HepG2 (cell line): ENCODE results near the gene AAMP. TPM values are rescaled to one million over a fixed set of nuclear protein-coding genes. Genes with fewer than 3 reads are reported as not detected.
A peak's percentile ranks its signal among the peaks of the same experiment; 100 is the strongest.

ENCODE experiments used
- CBX2 ChIP-seq, 2 experiments: fragments of 200-600 bp in 1 of 2; sonication (generic); formaldehyde crosslinking in 1 of 2; IDR thresholded peaks; 2 replicates each; pipeline versions ENCODE4 v1.7.0 to v1.8.1; 2018 to 2022; ENCODE audit warnings: low read depth in 2 of 2, low read length in 1 of 2, mild to moderate bottlenecking in 1 of 2, missing genetic modification reagents in 1 of 2
- E2F5 ChIP-seq: sonication (generic); formaldehyde crosslinking; conservative IDR thresholded peaks from 2 replicates; pipeline ENCODE4 v1.4.0; 2020; ENCODE audit warnings: missing genetic modification reagents
- HMGXB3 ChIP-seq: sonication (generic); formaldehyde crosslinking; IDR thresholded peaks from 2 replicates; pipeline ENCODE4 v1.4.0; 2020; ENCODE audit warnings: missing genetic modification reagents, borderline replicate concordance
- PAXIP1 ChIP-seq: sonication (generic); formaldehyde crosslinking; conservative IDR thresholded peaks from 2 replicates; pipeline ENCODE4 v1.4.0; 2020; ENCODE audit warnings: mild to moderate bottlenecking, missing genetic modification reagents, moderate library complexity
- SKIL ChIP-seq: sonication (generic); formaldehyde crosslinking; IDR thresholded peaks from 2 replicates; pipeline ENCODE4 v1.8.0; 2022; ENCODE audit warnings: missing genetic modification reagents, mild to moderate bottlenecking, moderate library complexity, borderline replicate concordance
- SMAD1 ChIP-seq: sonication (generic); formaldehyde crosslinking; IDR thresholded peaks from 2 replicates; pipeline ENCODE4 v1.4.0; 2020; ENCODE audit warnings: missing genetic modification reagents, low read depth, mild to moderate bottlenecking, borderline replicate concordance
- SNAPC4 ChIP-seq: sonication (generic); formaldehyde crosslinking; IDR thresholded peaks from 2 replicates; pipeline ENCODE4 v1.4.0; 2020; ENCODE audit warnings: mild to moderate bottlenecking, missing genetic modification reagents
- SPEN ChIP-seq: sonication (generic); formaldehyde crosslinking; IDR thresholded peaks from 2 replicates; pipeline ENCODE4 v1.5.1; 2020; ENCODE audit warnings: low read depth, mild to moderate bottlenecking, missing genetic modification reagents
- TEAD3 ChIP-seq: optimal IDR thresholded peaks from 2 replicates; pipeline ENCODE3; 2016; ENCODE audit warnings: borderline replicate concordance
- YEATS4 ChIP-seq: sonication (generic); formaldehyde crosslinking; IDR thresholded peaks from 2 replicates; pipeline ENCODE4 v1.4.0; 2020; ENCODE audit warnings: missing genetic modification reagents, borderline replicate concordance
- polyA plus RNA-seq, 8 experiments: library from polyadenylated mRNA; depleted of rRNA in 3 of 8; stranded (reverse) in 7 of 8; unstranded in 1 of 8; fragments of >200 nt; fragmentation: Illumina TruSeq in 4 of 8; extraction: Trizol in 4 of 8; gene quantifications; 2 replicates each; pipeline versions ENCODE4 v1.2.1 to v1.2.3, GENCODE V29; 2011 to 2016; ENCODE audit warnings: low read depth in 4 of 8, missing spikeins in 1 of 8, mixed read lengths in 1 of 8; ENCODE audit not compliant: insufficient read depth in 1 of 8
- total RNA-seq, 5 experiments: library from RNA; depleted of rRNA; stranded (reverse); fragments of >200 nt; fragmentation: Illumina TruSeq; extraction: Trizol; gene quantifications; 2 replicates each; pipeline ENCODE4 v1.2.3, GENCODE V29; 2016; ENCODE audit warnings: low read depth in 1 of 5

The AAMP gene
- total and polyA plus RNA-seq, 2 of the 13 experiments (the other 11 are each of a cell fraction or from before 2014, with no cell fraction given): 110 to 186 TPM

GRCh38 chr2:218286570-218287459, 16.9 kb upstream of the AAMP start (continued):
- TF ChIP-seq PAXIP1 (CRISPR knock-in tag) (peak; percentile 73), SKIL (CRISPR knock-in tag) (no peak), YEATS4 (CRISPR knock-in tag) (no peak), TEAD3 (CRISPR knock-in tag) (peak; percentile 64), SMAD1 (CRISPR knock-in tag) (no peak), HMGXB3 (CRISPR knock-in tag) (no peak), SPEN (CRISPR knock-in tag) (no peak), CBX2 (IDR thresholded peaks at IDR 0.05; ENCODE audit: low read depth, low read length) (no peak), CBX2 (CRISPR knock-in tag; IDR thresholded peaks at IDR 0.05; ENCODE audit: low read depth) (no peak), E2F5 (CRISPR knock-in tag) (no peak), SNAPC4 (CRISPR knock-in tag) (no peak)
